HL-60 (cell line): ENCODE measurements around the gene ACTN1.

Source experiments
- DNase-seq, 2 experiments: peaks; one replicate each; pipeline ENCODE4 v3.0.0-alpha.2; 2010 to 2020; ENCODE audit warnings: low read depth in 1 of 2, low spot score in 1 of 2
- H3K27ac ChIP-seq: fragments of 250-450 bp; sonication (Bioruptor Pico); replicated peaks from 2 replicates; pipeline ENCODE4 v1.5.1; 2020; ENCODE audit warnings: mild to moderate bottlenecking, moderate library complexity
- H3K27me3 ChIP-seq: fragments of 250-450 bp; sonication (Bioruptor Pico); 2 replicates; pipeline ENCODE4 v1.5.1; 2021; ENCODE audit warnings: mild to moderate bottlenecking, moderate library complexity; ENCODE audit not compliant: insufficient read depth, poor library complexity, severe bottlenecking
- H3K4me3 ChIP-seq: replicated peaks from 2 replicates; pipeline ENCODE4 v1.5.1; 2011; ENCODE audit warnings: mild to moderate bottlenecking, control low read depth, low read length; ENCODE audit not compliant: insufficient read depth
- CTCF ChIP-seq: IDR thresholded peaks from one replicate; pipeline ENCODE4 v1.5.1; 2011; ENCODE audit warnings: low read length, control low read depth, inconsistent platforms; ENCODE audit not compliant: insufficient read depth
- GABPA ChIP-seq: IDR thresholded peaks from 2 replicates; pipeline ENCODE4 v1.6.1; 2012; ENCODE audit warnings: low read depth
- POLR2AphosphoS5 ChIP-seq: IDR thresholded peaks from 2 replicates; pipeline ENCODE4 v1.6.1; 2012; ENCODE audit warnings: low read depth
- REST ChIP-seq: IDR thresholded peaks from 2 replicates; pipeline ENCODE4 v1.6.1; 2012; ENCODE audit warnings: low read depth; ENCODE audit not compliant: insufficient replicate concordance
- SPI1 ChIP-seq: IDR thresholded peaks from 2 replicates; pipeline ENCODE4 v1.6.1; 2012; ENCODE audit warnings: low read depth, mild to moderate bottlenecking, borderline replicate concordance

ACTN1 gene

GRCh38 chr14:69005432-69006148 is 26.5 kb upstream of the ACTN1 start:
- no peak overlapping the region for H3K4me3 ChIP-seq
- no peak for DNase-seq
- no peaks in the 10 kb centered on the region for H3K27me3 ChIP-seq
- H3K27ac ChIP-seq: no peak overlapping the region
- no peak for TF ChIP-seq CTCF
- no peak for TF ChIP-seq SPI1
- TF ChIP-seq REST: no peak
- TF ChIP-seq GABPA: no peak
- no peak for TF ChIP-seq POLR2AphosphoS5

- Histone ChIP-seq H3K4me3 (no peak overlapping the region), H3K27ac (no peak overlapping the region), H3K27me3 (no peaks in the 10 kb centered on the region)
- DNase-seq: no peak
- TF ChIP-seq GABPA (no peak), POLR2AphosphoS5 (no peak), SPI1 (no peak), CTCF (no peak), REST (no peak)
Observed at GRCh38 chr14:69004731-69005431, 25.8 kb upstream of the ACTN1 start.

- DNase-seq: no peak
Observed at GRCh38 chr14:69003626-69004025, 24.5 kb upstream of the ACTN1 start.

More at GRCh38 chr14:69003626-69004025, 24.5 kb upstream of the ACTN1 start:
- no peak overlapping the region for H3K4me3 ChIP-seq
- H3K27ac ChIP-seq: no peak overlapping the region
- no peak for TF ChIP-seq GABPA
- no peak for TF ChIP-seq POLR2AphosphoS5
- no peak for TF ChIP-seq SPI1
- TF ChIP-seq REST: no peak
- no peak for TF ChIP-seq CTCF
- no peaks in the 10 kb centered on the region for H3K27me3 ChIP-seq
